Small intestine (tissue), 7 donors: ENCODE data around the gene PWWP2B. TPM values are rescaled to one million over a fixed set of nuclear protein-coding genes. Genes with fewer than 3 reads are reported as not detected.

Source experiments
- DNase-seq, 2 donors: peaks; one replicate each; pipeline versions ENCODE4 v3.0.0 to v3.0.0-alpha.2; 2013
- FAIRE-seq: peaks from 2 replicates; lab custom pipeline; 2012; peaks lifted over from hg19 to GRCh38; lab: Jason Lieb, UNC
- H3K27ac ChIP-seq, 3 donors: one replicate each; pipeline ENCODE4 v1.5.1; 2013; ENCODE audit warnings: low read length in 2 of 3, mild to moderate bottlenecking in 2 of 3, control low read depth in 1 of 3, inconsistent platforms in 1 of 3, low read depth in 1 of 3, moderate library complexity in 1 of 3
- H3K27me3 ChIP-seq, 3 donors: one replicate each; pipeline ENCODE4 v1.6.1; 2013; ENCODE audit warnings: low read length in 3 of 3, inconsistent platforms in 1 of 3; ENCODE audit not compliant: control insufficient read depth in 3 of 3, insufficient read depth in 3 of 3
- H3K36me3 ChIP-seq, 3 donors: one replicate each; pipeline ENCODE4 v1.6.1; 2013; ENCODE audit warnings: low read length in 3 of 3, inconsistent platforms in 1 of 3, low read depth in 1 of 3, mild to moderate bottlenecking in 1 of 3, moderate library complexity in 1 of 3; ENCODE audit not compliant: control insufficient read depth in 3 of 3, insufficient read depth in 2 of 3
- H3K4me1 ChIP-seq, 3 donors: one replicate each; pipeline ENCODE4 v1.6.1; 2013; ENCODE audit warnings: low read length in 2 of 3, inconsistent platforms in 1 of 3, low read depth in 1 of 3, mild to moderate bottlenecking in 1 of 3, moderate library complexity in 1 of 3; ENCODE audit not compliant: control insufficient read depth in 3 of 3, insufficient read depth in 2 of 3
- H3K4me3 ChIP-seq, 3 donors: one replicate each; pipeline ENCODE4 v1.5.1; 2013; ENCODE audit warnings: low read length in 3 of 3, control low read depth in 1 of 3, inconsistent platforms in 1 of 3, low read depth in 1 of 3, mild to moderate bottlenecking in 1 of 3, moderate library complexity in 1 of 3
- H3K9me3 ChIP-seq, 2 donors: one replicate each; pipeline ENCODE4 v1.6.1; 2013; ENCODE audit warnings: low read depth in 1 of 2, low read length in 1 of 2; ENCODE audit not compliant: control insufficient read depth in 2 of 2, insufficient read depth in 1 of 2
- WGBS, 3 donors: extraction: QIAGEN DNeasy Blood & Tissue Kit; methylation state at CpG; one replicate each; pipeline ENCODE4 v1.1.7; 2013; 5-methylcytosine and 5-hydroxymethylcytosine counted together
- polyA plus RNA-seq, 4 donors: library from polyadenylated mRNA; stranded (reverse) in 3 of 4; unstranded in 1 of 4; fragments of 200-250 nt in 3 of 4; fragments of 120-200 nt in 1 of 4; gene quantifications; one replicate each; pipeline versions ENCODE4 v1.2.1 to v1.2.3, GENCODE V29; 2013
- donor health status: healthy with polysubstance abuse.
- donor health status: control.
- donor health status: control.
- donor health status: Bipolar disorder and iron deficiency.
- donor health status: healthy.

PWWP2B gene
- polyA plus RNA-seq, 4 donors: 7.0 to 34.6 (median 11.9) TPM

- Histone ChIP-seq H3K27ac (no peak overlapping the region), H3K4me3 (no peak overlapping the region), H3K36me3 (no peaks in the 10 kb centered on the region), H3K27me3 (no peaks in the 10 kb centered on the region), H3K9me3 (no peaks in the 10 kb centered on the region), H3K4me1 (no peaks in the 10 kb centered on the region)
- WGBS, 3 donors: 68 to 94% (median 85%) methylated on average over 6 of the region's 6 CpGs
- DNase-seq (no peak), FAIRE-seq (no peak)
Observed at GRCh38 chr10:132439025-132439388, 42.0 kb downstream of the PWWP2B start.

- DNase-seq (no peak), FAIRE-seq (no peak)
- no peak overlapping the region for H3K27ac ChIP-seq
- H3K4me1 ChIP-seq: peaks cover 0 to 5% (median 0%) of the 10 kb centered on the region in 3 donors
- no peaks in the 10 kb centered on the region for H3K27me3 ChIP-seq
- H3K36me3 ChIP-seq: no peaks in the 10 kb centered on the region
- H3K9me3 ChIP-seq: no peaks in the 10 kb centered on the region
- WGBS, 3 donors: 93 to 98% (median 97%) methylated on average over 18 of the region's 18 CpGs
- no peak overlapping the region for H3K4me3 ChIP-seq
Observed at GRCh38 chr10:132439424-132440163, 42.6 kb downstream of the PWWP2B start.

GRCh38 chr10:132440791-132441565 is 44.0 kb downstream of the PWWP2B start:
- FAIRE-seq (no peak), DNase-seq (no peak)
- no peak overlapping the region for H3K4me3 ChIP-seq
- no peaks in the 10 kb centered on the region for H3K9me3 ChIP-seq
- no peaks in the 10 kb centered on the region for H3K36me3 ChIP-seq
- no peak overlapping the region for H3K27ac ChIP-seq
- H3K4me1 ChIP-seq: peaks cover 0 to 14% (median 0%) of the 10 kb centered on the region in 3 donors
- H3K27me3 ChIP-seq: no peaks in the 10 kb centered on the region
- 89 to 90% (median 89%) methylated on average over 25 of the region's 25 CpGs for whole genome bisulfite sequencing, 3 donors

- Histone ChIP-seq H3K4me3 (no peak overlapping the region), H3K27me3 (no peaks in the 10 kb centered on the region), H3K9me3 (no peaks in the 10 kb centered on the region), H3K27ac (no peak overlapping the region), H3K36me3 (no peaks in the 10 kb centered on the region), H3K4me1 (peaks cover under 1 to 24% (median 2%) of the 10 kb centered on the region in 3 donors)
- WGBS, 3 donors: 89 to 94% (median 92%) methylated on average over 22 of the region's 22 CpGs
- DNase-seq: no peak
- FAIRE-seq: no peak
Observed at GRCh38 chr10:132441818-132442524, 45.0 kb downstream of the PWWP2B start.

- FAIRE-seq: no peak
Observed at GRCh38 chr10:132442636-132443035, 45.6 kb downstream of the PWWP2B start.

GRCh38 chr10:132443605-132443982 is 46.6 kb downstream of the PWWP2B start:
- Histone ChIP-seq H3K9me3 (no peaks in the 10 kb centered on the region), H3K27ac (no peak overlapping the region), H3K36me3 (no peaks in the 10 kb centered on the region), H3K4me3 (no peak overlapping the region), H3K27me3 (no peaks in the 10 kb centered on the region), H3K4me1 (peaks cover 6 to 38% (median 11%) of the 10 kb centered on the region in 3 donors)
- DNase-seq (peak in 1 of 2 donors; percentile 61), FAIRE-seq (no peak)
- 41 to 54% (median 41%) methylated on average over 6 to 10 of the region's 10 CpGs for WGBS, 3 donors

More at GRCh38 chr10:132442636-132443035, 45.6 kb downstream of the PWWP2B start:
- DNase-seq: no peak
- H3K36me3 ChIP-seq: no peaks in the 10 kb centered on the region
- no peak overlapping the region for H3K27ac ChIP-seq
- no peaks in the 10 kb centered on the region for H3K9me3 ChIP-seq
- H3K4me3 ChIP-seq: no peak overlapping the region
- peaks cover 6 to 31% (median 6%) of the 10 kb centered on the region in 3 donors for H3K4me1 ChIP-seq
- H3K27me3 ChIP-seq: no peaks in the 10 kb centered on the region
- WGBS, 3 donors: 69 to 74% (median 72%) methylated on average over 10 of the region's 10 CpGs

GRCh38 chr10:132443983-132444876 is 47.2 kb downstream of the PWWP2B start:
- 73 to 84% (median 75%) methylated on average over 10 to 13 of the region's 13 CpGs for WGBS, 3 donors
- Histone ChIP-seq H3K27me3 (no peaks in the 10 kb centered on the region), H3K4me3 (no peak overlapping the region), H3K4me1 (peaks cover 6 to 38% (median 11%) of the 10 kb centered on the region in 3 donors), H3K9me3 (no peaks in the 10 kb centered on the region), H3K27ac (peak overlapping the region in 1 of 3 donors; percentile 3), H3K36me3 (no peaks in the 10 kb centered on the region)
- peak in 1 of 2 donors; percentile 50 for DNase-seq
- no peak for FAIRE-seq
